OCI-LY3 (cell line): ENCODE measurements around the gene ASTN2.

Experiments
- CTCF ChIP-seq: fragments of 200-600, 300-600 bp; sonication (generic); IDR thresholded peaks from 2 replicates; pipeline ENCODE4 v1.5.1; 2014; ENCODE audit warnings: antibody characterized with exemption, low read length, low read depth
- EZH2phosphoT487 ChIP-seq: fragments of 200-600 bp; shearing (Covaris generic); IDR thresholded peaks from 2 replicates; pipeline ENCODE4 v1.6.1; 2018; ENCODE audit warnings: antibody characterized with exemption, mixed run types, low read depth

GRCh38 chr9:117008461-117008860, 406.4 kb downstream of the ASTN2 start:
- TF ChIP-seq CTCF (no peak), EZH2phosphoT487 (no peak)
